GM21360 (cell line): ENCODE measurements around the gene ANKMY1.

Source experiments
- ATAC-seq: cut with Tn5 transposase; IDR thresholded peaks from one replicate; pipeline ENCODE4 v1.9.1; 2021; ENCODE audit warnings: mild to moderate bottlenecking, moderate library complexity; ENCODE audit not compliant: unreplicated experiment

ANKMY1 gene

DNA sequence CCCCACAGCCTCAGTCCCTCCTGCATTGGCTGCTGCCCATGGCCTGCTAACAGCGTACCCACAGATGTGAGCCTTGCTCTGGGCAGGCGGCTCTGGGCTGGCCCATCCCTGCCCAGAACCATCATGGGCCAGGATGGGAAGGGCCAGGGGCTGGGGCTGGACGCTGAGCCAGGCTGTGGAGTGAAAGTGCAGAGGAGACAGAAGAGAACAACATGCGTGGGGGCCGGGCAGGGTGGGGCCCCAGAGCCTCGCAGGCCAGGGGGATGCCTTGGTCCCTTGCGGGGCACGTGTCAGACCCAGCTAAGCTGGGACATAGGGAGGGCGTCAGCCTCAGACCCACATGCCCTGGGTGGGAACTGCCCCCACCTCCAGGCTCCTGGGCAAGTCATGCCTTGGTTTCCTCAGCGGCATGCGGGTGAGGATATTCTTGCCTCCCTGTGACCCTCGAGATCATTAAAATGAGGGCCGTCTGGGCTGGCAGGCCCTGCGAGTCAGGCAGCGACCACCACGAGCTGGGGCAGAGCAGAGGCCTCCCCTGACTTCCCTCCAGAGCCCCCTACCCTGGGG lies 95.0 kb downstream of the ANKMY1 start:
- no peak for ATAC-seq

- no peak for ATAC-seq
Measured at GRCh38 chr2:240462073-240462706, 95.6 kb downstream of the ANKMY1 start.

DNA sequence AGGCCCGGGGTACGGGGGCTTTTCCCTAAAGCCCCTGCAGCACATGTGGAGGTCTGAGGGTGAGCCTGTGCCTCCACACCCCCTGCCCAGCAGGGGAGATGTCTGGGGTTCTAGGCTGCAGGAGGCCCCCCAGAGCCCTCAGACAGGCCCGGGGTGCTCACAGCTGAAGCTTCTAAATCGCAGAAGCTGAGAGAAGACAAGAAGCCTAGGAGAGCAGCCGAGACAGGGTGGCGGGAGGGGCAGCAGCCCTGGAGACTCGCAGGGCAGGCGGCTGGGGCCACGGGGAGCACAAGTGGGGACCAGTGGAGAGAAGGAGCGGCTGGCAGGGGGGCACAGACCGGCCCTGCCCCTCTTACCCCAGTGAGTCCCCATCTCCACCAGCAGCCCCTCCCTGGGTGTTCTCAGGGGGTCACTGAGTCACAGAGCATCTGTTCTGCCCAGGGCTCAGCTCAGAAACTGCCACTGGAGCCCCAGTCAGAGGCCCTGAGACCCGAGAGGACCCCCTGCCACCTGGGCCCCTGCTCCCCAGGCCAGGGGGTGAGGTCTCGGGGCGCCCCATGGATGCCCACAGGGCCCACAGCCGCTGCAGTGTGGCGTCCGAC lies 96.2 kb downstream of the ANKMY1 start:
- no peak for ATAC-seq

- ATAC-seq, result no peak
Measured at GRCh38 chr2:240460781-240461431, 96.9 kb downstream of the ANKMY1 start.

- no peak for ATAC-seq
Measured at GRCh38 chr2:240460253-240460711, 97.5 kb downstream of the ANKMY1 start.

DNA sequence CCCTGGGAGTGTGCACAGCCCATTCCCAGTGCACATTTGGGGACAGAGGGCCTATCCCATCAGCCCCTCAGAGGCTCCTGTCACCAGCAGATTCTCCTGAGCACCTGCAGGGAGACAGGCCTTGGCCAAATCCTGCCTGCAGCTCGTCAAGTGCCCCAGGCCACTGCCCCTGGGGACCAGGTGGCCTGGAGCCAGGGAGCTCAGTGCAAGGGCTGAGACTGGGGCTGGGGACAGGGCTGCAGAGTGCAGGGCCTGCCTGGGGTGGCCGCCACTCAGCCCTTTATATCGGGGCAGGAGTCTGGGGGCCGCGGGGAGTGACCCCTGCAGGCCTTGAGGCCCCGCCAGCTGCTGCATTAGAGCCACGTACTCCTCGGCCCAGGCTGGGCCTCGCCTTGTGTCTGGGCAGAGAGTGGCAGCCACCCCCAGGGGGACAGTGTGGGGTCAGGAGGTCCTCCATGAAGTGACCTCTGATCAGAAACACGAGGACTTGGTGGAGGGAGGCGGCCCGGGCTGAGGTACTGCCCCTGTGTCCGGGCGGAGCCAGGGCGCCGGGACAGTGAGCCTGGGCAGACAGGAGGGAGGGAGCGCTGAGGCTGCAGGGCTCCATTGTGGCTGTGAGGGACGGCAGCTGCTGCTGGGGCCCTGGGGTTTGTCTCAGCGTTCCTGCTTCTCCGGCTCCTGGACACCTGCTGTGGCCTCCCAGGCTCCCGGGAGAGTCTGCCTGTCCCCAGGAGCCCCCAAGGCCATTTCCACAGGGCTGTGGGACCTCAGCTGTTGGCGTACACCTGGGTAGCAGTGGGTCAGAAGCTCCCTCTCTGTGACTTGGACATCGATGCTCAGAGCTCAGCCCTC lies 98.2 kb downstream of the ANKMY1 start:
- no peak for ATAC-seq

GRCh38 chr2:240458900-240459391 lies 98.8 kb downstream of the ANKMY1 start:
- no peak for ATAC-seq

DNA sequence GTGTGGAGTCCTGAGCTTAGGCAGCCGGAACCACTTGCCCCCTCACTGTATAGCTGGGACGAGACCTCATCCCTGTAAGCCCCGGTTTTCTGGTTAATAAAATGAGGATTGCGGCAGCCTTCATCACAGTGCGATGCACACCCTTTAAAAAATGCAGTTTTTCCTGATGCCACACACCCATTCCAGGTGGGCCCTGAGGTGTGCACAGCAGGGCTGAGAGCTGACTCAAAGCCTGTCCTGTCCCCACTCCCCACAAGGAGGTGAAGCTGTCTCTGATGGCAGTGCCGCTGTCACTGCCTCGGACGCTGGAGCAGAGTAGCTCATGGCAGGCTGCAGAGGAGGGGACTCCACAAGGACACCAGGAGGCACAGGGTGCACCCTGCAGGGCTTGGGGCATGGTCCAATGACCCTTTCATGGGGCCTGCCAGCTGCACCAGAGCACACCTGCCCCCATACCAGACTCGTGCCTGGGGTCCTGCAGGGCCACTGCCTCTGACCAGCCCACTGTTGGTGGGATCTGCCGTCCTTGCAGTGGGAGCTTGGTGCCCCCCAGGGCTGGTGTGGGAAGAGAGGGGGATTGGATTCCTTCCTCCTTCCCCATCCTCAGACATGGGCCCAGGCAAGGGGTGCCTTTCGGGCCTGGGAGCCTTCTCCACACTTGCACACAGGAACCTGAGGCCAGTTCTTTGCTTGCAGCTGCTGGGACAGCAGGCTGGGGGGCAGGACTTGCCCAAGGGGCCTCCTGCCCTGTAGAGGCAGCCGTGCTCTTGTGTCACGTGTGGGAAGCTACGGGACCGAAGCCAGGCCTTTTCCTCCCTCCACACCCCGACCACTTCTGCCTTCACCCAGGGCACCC lies 99.5 kb downstream of the ANKMY1 start:
- no peak for ATAC-seq

- no peak for ATAC-seq
Measured at GRCh38 chr2:240457223-240458043, 100.4 kb downstream of the ANKMY1 start.

- no peak for ATAC-seq
Measured at GRCh38 chr2:240456447-240457222, 101.2 kb downstream of the ANKMY1 start.

DNA sequence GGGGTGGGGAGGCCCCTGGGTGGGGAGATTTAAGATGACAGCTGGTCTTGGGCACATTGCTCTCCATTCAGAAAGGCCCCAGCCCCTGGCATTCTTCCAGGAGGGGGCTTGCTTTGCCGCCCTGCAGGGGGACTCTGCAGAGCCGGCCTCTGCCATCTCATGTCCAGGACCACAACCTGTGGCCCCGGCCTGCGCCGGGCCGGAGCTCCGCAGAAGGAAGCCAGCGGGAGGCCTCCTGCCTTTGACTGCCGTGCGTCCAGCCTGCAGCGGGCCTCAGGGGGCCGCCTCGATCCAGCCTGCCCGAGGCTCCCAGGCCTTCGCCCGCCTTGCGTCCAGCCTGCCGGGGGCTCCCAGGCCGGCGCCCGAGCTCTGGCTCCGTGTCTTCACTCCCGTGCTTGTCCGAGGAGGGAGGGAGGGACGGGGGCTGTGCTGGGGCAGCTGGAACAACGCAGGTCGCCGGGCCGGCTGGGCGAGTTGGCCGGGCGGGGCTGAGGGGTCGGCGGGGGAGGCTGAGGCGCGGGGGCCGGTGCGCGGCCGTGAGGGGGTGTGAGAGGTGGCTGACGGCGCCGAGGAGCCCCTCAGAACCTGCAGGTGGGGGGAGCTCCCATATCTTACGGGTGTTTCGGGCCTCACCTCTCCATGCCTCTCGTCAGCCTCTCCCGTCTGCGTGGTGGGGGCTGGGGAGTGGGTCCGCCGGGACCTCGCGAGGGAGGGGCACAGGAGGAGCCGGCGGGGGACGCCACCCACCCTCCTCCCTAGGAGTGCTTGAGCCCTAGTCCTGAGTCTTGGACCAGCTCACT lies 101.9 kb downstream of the ANKMY1 start:
- ATAC-seq, result no peak

DNA sequence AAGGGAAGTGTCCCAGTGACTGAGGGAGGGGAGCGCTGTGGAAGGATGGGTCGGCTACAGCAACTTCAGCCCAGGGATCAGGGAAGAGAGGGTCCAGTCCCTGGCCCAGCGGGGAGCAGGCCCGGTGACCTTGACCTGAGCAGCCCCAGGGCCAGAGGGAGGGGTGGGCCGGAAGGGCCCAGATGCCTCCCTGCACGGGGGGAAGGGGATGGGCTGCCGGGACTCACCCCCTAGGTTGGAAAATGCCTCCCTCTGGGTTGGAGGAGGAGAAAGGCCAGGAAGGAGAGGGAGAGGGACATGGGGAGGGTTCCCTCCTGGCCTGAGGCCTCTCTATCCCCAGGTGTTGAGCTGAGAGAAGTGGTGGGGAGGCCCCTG lies 102.5 kb downstream of the ANKMY1 start:
- no peak for ATAC-seq

DNA sequence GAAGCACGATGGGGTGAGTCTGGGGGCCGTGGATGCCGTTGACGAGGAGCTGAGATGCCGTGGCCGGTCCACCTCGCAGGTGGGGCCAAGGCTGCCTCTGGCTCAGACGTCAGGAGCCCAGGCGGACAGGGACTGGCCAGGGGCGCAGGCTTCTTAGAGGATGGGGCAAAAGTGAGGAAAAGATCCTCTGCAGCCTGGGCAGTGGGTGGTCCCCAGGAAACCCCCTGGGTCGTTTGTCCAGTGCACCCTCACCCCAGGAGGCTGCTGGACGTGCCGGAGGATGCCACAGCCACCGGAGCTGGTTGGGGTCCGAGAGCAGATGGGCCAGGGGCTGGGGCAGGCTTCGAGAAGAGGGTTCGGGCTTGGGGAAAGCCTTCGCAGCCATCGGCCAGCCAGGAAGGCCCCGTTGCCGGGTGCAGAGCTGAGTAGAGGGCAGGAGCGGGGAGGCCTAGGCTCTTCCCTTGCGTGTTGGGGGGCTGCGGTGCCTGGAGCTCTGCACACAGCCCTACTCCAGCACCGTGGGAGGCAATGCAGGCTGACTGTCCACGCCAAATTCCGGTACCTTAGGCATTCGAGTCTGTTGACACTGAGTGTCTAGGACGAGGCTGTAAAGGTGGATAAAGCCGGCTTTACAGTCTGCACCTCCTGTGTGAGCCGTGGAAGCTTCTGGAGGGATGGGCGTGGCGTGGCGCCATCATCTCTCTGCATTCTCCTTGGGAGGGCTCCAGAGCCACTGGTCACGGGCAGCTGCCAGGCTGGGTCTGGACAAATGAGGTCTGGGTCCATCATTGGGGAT lies 103.5 kb downstream of the ANKMY1 start:
- ATAC-seq, result no peak

DNA sequence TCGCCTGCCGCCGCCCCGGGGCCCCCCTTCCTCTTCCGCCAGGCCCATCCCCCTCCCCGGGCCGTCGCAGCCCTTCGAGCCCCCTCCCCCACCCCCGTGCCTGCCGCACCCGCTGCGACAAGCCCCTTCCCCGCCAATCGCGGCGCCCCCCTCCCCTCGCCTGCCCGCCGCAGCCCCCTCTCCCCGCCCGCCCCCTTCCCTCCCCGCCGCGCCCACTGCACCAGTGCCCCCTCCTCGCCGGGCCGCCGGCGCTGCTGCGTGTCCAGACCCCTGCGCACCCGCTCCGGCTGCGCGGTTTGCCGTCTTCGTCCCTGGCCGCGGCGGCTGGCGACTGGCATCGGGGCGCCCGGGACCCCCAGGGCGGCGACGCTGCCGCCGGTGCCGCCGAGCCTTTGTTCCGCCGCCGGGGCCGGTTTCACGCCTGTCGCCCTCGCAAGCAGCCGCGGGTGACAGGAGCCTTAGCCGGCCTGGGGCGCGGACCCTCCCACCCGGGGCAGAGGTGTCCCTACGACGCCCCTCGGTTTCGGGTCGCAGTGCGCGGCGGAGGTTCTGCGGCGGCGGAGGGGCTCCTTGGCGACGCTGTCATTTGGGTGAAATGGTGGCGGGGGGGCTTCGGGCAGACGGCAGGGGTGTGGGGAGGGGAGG lies 104.2 kb downstream of the ANKMY1 start:
- ATAC-seq, result no peak

- no peak for ATAC-seq
Measured at GRCh38 chr2:240452462-240453256, 105.1 kb downstream of the ANKMY1 start.
